Epithelial cell of proximal tubule (primary cell): ENCODE measurements around the gene ARHGAP20. TPM values are rescaled to one million over a fixed set of nuclear protein-coding genes. Genes with fewer than 3 reads are reported as not detected.
"Not testable (repeated sequence)": the region's sequence is repeated elsewhere in the genome, so short reads cannot be mapped to it uniquely, and the experiment has no call there.

ENCODE experiments used
- DNase-seq: peaks from one replicate; pipeline ENCODE4 v3.0.0-alpha.2; 2011; ENCODE audit warnings: low read depth
- H3K4me3 ChIP-seq: 2 replicates; pipeline ENCODE4 v1.5.1; 2011; ENCODE audit warnings: low read depth, mild to moderate bottlenecking, low read length
- total RNA-seq: library from RNA; depleted of rRNA; stranded (reverse); fragments of >200 nt; gene quantifications from 2 replicates; pipeline ENCODE4 v1.2.3, GENCODE V29; 2015
- TF ChIP-seq, protein P1 (sequence below): conservative IDR thresholded peaks from 2 replicates; pipeline ENCODE4 v1.5.1; 2012; ENCODE audit warnings: low read depth, mild to moderate bottlenecking, low read length

The ARHGAP20 gene
- total RNA-seq, 1 donor from 2014 or later: 0.12 TPM

DNA sequence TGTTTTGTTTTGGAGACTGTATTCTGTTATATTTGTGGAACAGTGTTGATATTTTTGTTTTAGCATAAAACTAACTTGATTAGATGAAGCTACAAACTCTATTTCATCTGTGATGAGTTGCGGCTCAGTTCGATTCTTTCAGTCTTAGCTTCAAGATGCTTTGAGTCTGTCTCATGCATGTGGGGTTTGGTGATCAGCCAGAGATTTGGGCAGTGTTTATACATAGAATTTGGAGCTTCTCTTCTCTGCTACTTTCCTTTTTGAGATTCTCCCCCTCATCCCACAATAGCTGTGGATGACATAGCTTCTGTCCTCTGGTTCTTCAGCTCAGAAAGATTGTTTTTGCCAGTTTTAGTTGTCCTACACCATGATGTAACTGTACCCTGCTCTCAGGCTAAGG is 90.4 kb downstream of the ARHGAP20 start:
- H3K4me3 ChIP-seq: no peak overlapping the region
- DNase-seq: no peak
- TF ChIP-seq, protein P1, sequence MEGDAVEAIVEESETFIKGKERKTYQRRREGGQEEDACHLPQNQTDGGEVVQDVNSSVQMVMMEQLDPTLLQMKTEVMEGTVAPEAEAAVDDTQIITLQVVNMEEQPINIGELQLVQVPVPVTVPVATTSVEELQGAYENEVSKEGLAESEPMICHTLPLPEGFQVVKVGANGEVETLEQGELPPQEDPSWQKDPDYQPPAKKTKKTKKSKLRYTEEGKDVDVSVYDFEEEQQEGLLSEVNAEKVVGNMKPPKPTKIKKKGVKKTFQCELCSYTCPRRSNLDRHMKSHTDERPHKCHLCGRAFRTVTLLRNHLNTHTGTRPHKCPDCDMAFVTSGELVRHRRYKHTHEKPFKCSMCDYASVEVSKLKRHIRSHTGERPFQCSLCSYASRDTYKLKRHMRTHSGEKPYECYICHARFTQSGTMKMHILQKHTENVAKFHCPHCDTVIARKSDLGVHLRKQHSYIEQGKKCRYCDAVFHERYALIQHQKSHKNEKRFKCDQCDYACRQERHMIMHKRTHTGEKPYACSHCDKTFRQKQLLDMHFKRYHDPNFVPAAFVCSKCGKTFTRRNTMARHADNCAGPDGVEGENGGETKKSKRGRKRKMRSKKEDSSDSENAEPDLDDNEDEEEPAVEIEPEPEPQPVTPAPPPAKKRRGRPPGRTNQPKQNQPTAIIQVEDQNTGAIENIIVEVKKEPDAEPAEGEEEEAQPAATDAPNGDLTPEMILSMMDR: no peak

DNA sequence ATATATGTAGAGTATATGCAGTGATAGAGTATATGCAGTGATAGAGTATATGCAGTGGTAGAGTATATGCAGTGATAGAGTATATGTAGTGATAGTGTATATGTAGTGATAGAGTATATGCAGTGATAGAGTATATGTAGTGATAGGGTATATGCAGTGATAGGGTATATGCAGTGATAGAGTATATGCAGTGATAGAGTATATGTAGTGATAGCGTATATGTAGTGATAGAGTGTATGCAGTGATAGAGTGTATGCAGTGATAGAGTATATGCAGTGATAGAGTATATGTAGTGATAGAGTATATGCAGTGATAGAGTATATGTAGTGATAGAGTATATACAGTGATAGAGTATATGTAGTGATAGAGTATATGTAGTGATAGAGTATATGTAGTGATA is 92.9 kb downstream of the ARHGAP20 start:
- not testable (repeated sequence) for H3K4me3 ChIP-seq, DNase-seq

DNA sequence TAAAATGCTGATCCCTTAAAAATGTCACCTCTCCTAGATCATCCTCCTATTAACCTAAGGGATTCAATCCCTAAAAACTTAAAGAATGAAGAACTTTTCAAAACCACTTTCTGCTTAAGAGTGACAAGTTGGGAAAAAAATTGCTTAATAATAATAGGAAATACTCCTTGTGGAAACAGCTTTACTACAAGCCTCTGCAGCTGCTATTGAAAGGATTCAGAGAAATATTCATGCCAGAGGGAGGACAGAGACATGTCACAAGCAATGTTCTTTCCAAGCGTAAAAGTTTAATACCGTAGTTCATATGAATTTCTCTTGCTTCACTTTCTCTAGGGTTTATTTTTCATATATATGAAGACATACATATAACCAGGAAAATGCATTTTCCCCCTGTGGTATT is 98.2 kb downstream of the ARHGAP20 start:
- DNase-seq: no peak
- no peak overlapping the region for H3K4me3 ChIP-seq
- TF ChIP-seq, protein P1: no peak

DNA sequence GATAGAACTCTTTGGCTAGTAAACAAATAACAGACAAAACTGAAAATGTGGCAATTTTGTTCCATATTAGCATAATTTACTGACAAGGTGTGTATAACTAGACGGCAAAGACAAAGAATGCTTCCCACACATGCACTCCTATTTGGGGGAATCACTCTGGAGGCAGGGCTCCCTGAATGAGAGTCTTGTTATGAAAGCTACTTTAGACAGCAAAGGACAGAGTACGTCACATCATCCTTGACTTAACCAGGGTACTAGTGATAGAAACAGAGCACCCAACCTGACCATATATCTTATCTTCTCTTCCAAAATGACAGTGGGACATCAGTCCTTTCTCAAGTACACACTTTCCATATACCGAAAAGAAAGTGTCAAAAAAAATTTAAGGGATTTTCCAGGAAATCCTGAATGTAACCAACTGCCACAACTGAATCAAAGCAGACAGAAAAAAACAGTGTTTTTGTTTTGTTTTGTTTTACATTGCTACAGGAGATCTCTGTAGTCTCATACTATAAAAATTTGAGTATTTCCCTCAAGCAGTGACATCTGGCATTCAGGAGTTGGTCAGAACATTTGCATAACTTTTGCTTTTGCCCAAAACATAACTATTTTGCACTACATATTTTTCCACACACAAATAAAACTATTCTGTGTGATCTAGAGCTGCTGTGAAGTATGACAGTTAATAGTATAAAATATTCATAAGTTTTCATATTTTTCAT is 98.9 kb downstream of the ARHGAP20 start:
- TF ChIP-seq, protein P1: no peak
- no peak overlapping the region for H3K4me3 ChIP-seq
- no peak for DNase-seq

DNA sequence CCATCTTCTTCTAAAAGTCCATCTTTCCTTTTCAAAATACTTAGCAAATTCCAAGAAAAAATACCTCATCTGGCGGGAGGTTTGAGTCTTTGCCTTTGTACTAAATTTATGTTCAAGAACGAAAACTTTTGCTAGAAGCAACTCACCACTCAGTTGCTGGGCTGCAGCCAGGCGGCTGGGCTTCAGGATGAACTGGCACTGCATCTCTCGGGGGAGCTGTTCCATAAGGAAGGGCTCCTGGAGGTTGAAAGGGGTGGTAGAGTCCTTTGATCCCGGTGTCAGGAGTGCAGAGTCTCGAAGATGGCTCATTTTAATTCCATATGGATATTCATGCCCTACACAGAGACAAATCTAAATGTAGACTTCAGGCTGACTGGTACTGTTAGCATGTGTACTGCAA is 105.8 kb downstream of the ARHGAP20 start:
- no peak for DNase-seq
- TF ChIP-seq, protein P1: no peak

DNA sequence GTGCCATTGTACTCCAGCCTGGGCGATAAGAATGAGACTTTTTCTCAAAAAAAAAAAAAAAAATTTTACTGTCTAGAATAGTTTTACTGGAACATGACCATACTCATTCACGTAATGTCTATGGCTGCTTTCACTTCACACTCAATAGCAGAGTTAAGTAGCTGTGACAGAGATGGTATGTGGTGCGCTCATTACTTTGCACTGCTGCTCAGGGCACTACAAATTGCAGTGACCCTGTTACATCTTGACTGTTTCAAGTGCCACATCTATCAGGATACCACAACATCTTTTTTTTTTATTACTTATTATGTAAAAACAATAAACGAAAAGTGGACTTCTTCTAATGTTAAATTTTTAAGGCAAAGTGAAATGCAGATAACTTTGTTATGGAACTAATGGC is 110.3 kb downstream of the ARHGAP20 start:
- DNase-seq: no peak
- H3K4me3 ChIP-seq: no peak overlapping the region
- TF ChIP-seq, protein P1: no peak

More for the DNA sequence above, 105.8 kb downstream of the ARHGAP20 start:
- no peak overlapping the region for H3K4me3 ChIP-seq

DNA sequence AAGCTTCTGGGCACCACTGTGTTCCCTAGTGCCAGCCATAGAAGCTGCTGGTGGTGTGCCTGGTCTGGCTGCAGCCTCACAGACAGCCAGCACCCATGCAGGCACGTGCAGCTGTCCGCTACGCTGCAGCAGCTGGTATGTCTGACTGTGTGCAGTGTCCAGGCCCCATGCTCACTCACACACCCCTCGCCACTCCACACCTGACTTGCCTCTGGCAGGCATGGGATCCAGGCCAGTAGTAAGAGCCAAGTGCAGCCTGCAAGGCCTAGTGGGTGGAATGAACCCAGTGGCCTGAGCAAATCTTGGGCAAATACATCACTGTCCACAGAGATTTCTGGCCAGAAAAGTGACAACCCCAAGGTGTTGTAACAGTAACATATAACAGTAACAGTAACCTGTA is 111.9 kb downstream of the ARHGAP20 start:
- no peak for DNase-seq
- H3K4me3 ChIP-seq: no peak overlapping the region
- TF ChIP-seq, protein P1: no peak

DNA sequence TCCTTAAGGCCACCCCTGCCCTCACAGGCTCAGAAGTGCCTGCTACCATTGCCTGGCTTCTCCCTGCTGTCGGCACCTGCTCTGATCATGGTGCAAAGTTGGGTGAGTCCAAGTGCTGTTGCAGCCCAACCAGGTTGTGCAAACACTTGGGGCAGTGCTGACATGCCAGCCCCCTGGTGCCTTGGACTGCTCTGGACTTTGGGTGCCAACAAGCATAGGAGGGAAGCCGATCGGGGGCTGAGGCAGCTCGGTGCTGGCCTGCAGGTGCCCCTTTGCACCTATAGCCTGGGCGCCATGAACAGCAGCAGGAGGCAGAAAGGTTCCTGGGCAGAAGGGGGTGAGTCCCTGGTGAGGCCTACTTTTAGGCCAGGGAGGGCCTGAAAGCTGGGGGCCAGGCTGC is 113.0 kb downstream of the ARHGAP20 start:
- TF ChIP-seq, protein P1: no peak
- DNase-seq: no peak
- H3K4me3 ChIP-seq: no peak overlapping the region
